Neuron (in vitro differentiated cells): ENCODE measurements around the gene PLA2G5.

Experiments used
- H2AFZ ChIP-seq: one replicate; pipeline ENCODE4 v1.6.1; 2013; ENCODE audit warnings: low read depth, mild to moderate bottlenecking, inconsistent platforms, low read length, moderate library complexity
- H3K27me3 ChIP-seq: one replicate; pipeline ENCODE4 v1.6.1; 2013; ENCODE audit warnings: low read length; ENCODE audit not compliant: insufficient read depth
- H3K36me3 ChIP-seq: one replicate; pipeline ENCODE4 v1.6.1; 2013; ENCODE audit warnings: low read length; ENCODE audit not compliant: insufficient read depth
- H3K4me1 ChIP-seq: one replicate; pipeline ENCODE4 v1.6.1; 2013; ENCODE audit warnings: low read length; ENCODE audit not compliant: insufficient read depth
- H3K4me3 ChIP-seq: 2 replicates; pipeline ENCODE4 v1.5.1; 2013; ENCODE audit warnings: mild to moderate bottlenecking, low read length, moderate library complexity
- H3K9me3 ChIP-seq: one replicate; pipeline ENCODE4 v1.6.1; 2013; ENCODE audit warnings: low read length

The PLA2G5 gene

DNA sequence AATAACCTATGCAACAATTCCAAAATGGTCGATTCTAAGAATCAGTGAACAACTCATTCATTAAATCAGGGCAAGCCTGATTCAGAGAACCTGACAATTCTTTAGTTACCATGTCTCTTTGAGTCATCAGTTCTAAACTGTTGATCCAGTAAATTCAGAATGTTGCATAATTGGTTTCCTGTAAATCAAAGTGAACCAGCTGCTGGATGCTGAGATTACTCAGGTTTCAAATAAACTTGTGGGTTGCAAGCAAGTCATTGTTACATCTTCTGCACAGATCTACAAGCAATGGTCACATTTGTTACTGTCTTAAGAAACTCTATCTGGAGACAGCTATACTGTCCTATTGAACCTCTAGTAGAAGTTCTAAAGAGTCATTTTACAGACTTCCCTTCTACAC, 32.9 kb downstream of the PLA2G5 start:
- H3K9me3 ChIP-seq, result no peaks in the 10 kb centered on the region
- H2AFZ ChIP-seq, result no peak overlapping the region
- no peaks in the 10 kb centered on the region for H3K27me3 ChIP-seq
- no peaks in the 10 kb centered on the region for H3K36me3 ChIP-seq
- H3K4me1 ChIP-seq, result peaks cover 13% of the 10 kb centered on the region
- H3K4me3 ChIP-seq, result no peak overlapping the region

DNA sequence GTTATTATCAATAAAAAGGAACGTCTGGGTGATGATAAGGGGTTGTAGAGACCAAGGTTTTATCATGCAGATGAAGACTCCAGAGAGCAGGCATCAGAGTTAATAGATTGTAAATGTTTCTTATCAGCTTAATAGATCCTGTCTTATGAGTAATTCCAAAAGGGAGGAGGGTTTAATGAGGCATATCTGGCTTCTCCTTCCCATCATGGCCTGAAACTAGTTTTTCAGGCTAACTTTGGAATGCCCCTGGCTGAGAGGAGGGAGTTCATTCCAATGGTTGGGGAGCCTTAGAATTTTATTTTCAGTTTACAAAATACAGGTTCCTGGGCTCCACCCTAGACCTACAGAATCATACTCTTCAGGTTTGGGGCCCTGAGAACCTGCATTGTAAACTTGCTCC, 35.9 kb downstream of the PLA2G5 start:
- no peaks in the 10 kb centered on the region for H3K9me3 ChIP-seq
- H3K4me1 ChIP-seq, result peaks cover 30% of the 10 kb centered on the region
- no peaks in the 10 kb centered on the region for H3K27me3 ChIP-seq
- no peak overlapping the region for H2AFZ ChIP-seq
- no peak overlapping the region for H3K4me3 ChIP-seq
- no peaks in the 10 kb centered on the region for H3K36me3 ChIP-seq

DNA sequence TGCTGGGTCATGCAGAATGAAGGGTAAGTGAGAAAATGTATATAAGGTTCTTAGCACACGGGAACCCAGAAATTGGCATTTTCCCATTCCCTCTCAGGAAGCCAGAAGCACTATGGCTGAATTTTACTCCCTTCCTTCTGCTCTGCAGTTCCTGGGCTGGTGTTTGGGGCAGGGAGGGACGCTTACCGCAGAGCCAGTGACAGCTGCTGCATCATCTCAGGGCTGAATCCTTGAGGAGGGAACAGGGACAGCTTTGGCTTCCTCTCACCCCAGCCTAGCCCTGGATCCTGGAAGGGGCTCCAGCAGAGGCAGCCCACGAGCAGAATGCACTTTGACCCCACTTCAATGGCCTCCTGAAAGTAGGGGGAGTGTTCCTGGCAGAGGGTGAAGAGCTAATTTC, 37.4 kb downstream of the PLA2G5 start:
- H3K4me1 ChIP-seq, result peaks cover 30% of the 10 kb centered on the region
- H3K9me3 ChIP-seq, result no peaks in the 10 kb centered on the region
- H3K36me3 ChIP-seq, result no peaks in the 10 kb centered on the region
- no peak overlapping the region for H2AFZ ChIP-seq
- H3K27me3 ChIP-seq, result no peaks in the 10 kb centered on the region
- no peak overlapping the region for H3K4me3 ChIP-seq

DNA sequence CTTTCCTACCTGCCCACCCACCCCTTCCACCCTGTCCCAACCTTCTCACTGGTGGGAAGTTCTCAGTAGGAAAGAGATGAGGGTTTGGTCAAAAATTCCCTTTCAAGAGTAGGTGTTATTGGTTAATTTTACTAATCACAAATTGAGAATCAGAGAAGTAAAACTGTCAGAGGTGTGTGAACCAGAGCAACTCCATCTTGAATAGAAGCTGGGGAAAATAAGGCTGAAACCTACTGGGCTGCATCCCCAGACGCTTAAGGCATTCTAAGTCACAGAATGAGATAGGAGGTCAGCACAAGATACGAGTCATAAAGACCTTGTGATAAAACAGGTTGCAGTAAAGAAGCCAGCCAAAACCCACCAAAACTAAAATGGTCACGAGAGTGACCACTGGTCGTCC, 37.8 kb downstream of the PLA2G5 start:
- Histone ChIP-seq H3K36me3 (no peaks in the 10 kb centered on the region), H3K4me1 (peaks cover 30% of the 10 kb centered on the region), H2AFZ (no peak overlapping the region), H3K27me3 (no peaks in the 10 kb centered on the region), H3K4me3 (no peak overlapping the region), H3K9me3 (no peaks in the 10 kb centered on the region)

DNA sequence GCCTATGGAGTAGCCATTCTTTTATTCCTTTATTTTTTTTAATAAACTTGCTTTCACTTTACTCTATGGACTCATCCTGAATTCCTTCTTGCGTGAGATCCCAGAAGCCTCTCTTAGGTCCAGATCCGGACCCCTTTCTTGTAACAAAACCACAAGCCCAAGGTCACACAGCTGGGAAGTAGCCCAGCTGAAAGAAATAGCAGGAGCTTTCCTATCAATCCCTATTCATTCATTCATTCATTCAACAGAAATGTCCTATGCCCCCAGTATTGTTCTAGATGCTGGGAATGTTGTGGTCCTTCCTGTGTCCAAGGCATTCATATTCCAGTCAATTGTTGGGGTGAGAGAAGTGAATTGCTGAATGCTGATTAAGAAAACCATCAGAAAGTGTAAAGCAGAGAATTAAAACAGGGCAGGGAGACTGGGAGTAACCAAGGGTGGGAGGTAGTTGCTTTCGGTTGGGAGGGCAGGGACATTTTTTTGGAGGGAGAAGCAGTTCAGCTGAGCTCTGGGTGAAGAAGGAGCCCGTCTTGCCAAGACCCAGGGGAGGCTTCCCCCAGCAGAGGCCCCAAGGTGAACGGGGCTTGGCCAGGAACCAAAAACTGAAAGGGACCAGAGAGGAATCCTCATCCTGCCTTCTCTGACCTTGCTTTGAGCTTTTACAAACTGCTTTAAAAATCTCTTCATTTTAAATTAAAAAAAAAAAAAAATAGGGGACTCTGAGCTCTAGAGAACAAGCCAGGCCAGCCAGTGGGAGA, 38.6 kb downstream of the PLA2G5 start:
- H2AFZ ChIP-seq, result no peak overlapping the region
- no peaks in the 10 kb centered on the region for H3K36me3 ChIP-seq
- H3K9me3 ChIP-seq, result no peaks in the 10 kb centered on the region
- H3K27me3 ChIP-seq, result no peaks in the 10 kb centered on the region
- H3K4me3 ChIP-seq, result no peak overlapping the region
- H3K4me1 ChIP-seq, result peaks cover 30% of the 10 kb centered on the region

DNA sequence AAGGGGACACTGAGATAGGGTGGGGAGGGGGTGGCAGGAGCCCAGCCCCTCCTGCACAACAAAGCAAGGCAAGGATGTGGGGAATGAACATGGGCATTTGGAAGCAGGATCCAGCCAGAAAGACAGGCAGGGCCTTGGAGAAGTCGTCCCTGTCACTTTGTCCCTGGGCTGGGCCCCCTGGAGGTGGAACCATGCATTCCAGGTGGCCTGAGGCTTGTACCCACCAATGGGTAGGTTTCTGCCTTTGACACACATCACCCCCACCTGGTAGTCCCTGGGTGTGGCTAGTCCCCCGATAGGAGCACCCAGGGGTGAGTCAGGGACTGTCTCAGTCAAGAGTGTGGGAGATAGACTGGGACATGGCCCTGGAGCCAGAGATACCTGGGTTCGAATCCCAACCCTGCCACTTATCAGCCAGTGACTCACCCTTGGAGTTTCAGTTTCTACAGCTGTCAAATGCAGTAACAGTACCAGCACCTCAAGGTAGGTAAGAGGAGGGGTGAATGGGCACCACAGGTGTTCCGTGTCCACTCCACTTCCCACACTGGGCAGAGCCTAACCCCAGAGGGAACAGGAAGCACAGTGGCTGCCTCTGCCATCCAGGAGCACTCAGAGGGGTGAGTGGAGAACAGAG, 39.3 kb downstream of the PLA2G5 start:
- no peaks in the 10 kb centered on the region for H3K9me3 ChIP-seq
- H3K4me3 ChIP-seq, result no peak overlapping the region
- H3K4me1 ChIP-seq, result peaks cover 30% of the 10 kb centered on the region
- no peaks in the 10 kb centered on the region for H3K27me3 ChIP-seq
- no peak overlapping the region for H2AFZ ChIP-seq
- H3K36me3 ChIP-seq, result no peaks in the 10 kb centered on the region

DNA sequence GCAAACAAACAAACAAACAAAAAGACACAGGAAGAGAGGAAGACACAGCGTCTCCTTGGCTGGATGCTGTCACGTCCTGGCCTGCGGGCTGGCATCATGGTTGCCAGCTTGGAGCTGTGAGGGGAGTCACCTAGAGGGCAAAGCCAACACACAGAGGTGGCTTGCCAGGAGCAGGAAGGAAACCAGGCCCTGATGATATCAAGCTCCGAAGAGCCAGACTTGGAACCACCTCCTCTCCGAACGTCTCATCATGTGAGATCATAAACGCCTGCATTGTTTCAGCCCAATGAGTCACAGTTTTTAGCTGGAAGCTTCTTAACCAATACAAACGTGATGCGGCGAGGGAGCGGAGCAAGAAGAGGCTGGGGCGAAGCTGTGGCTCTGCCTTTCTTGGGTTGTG, 40.7 kb downstream of the PLA2G5 start:
- no peaks in the 10 kb centered on the region for H3K36me3 ChIP-seq
- H3K4me3 ChIP-seq, result no peak overlapping the region
- H3K9me3 ChIP-seq, result no peaks in the 10 kb centered on the region
- no peaks in the 10 kb centered on the region for H3K27me3 ChIP-seq
- H3K4me1 ChIP-seq, result peaks cover 30% of the 10 kb centered on the region
- H2AFZ ChIP-seq, result no peak overlapping the region

DNA sequence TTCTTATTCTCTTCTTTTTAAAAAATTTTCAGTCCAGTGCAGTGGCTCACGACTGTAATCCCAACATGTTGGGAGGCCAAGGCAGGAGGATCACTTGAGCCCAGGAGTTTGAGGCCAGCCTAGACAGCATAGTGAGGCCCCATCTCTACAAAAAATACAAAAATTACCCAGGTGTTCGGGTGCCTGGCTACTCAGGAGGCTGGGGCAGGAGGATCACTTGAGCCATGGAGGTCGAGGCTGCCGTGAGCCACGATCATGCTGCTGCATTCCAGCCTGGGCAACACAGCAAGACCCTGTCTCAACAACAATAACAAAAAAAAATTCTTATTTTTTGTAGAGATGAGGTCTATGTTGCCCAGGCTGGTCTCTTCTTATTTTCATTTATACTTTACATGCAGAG, 41.5 kb downstream of the PLA2G5 start:
- H3K27me3 ChIP-seq, result no peaks in the 10 kb centered on the region
- no peaks in the 10 kb centered on the region for H3K9me3 ChIP-seq
- no peak overlapping the region for H3K4me3 ChIP-seq
- H3K4me1 ChIP-seq, result peaks cover 29% of the 10 kb centered on the region
- no peak overlapping the region for H2AFZ ChIP-seq
- H3K36me3 ChIP-seq, result no peaks in the 10 kb centered on the region

DNA sequence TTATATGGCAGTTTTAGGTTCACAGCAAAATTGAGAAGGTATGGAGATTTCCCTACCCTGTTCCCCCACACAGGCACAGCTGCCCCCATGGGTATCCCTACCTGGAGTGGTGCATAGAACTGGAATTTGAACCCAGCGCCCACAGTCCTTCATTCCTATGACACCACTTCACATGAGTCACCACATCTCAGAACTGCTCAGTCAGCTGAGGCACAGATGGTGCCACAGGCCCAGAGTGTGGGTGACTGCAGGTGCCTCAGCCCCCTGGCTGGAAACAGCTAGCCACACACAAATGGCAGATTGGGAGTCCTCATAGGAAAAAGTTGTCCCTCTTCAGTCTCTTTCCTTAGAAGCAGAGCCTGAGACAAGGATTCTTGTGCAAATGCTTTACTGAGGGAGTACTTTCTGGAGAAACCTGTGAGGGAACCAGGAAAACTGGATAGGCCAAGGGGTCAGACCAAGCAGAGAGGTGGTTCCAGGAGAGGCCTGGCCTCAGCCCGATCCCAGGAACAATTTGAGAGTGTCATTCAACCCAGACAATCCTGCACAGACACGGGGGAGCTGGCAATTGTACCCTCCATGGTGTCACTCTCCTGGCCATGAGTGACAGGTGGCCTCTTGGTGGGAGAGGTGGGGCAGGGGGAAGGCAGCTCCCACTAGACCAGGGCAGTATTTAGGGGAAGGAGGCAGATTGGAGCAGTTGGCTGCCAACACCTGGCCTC, 42.4 kb downstream of the PLA2G5 start:
- Histone ChIP-seq H3K9me3 (no peaks in the 10 kb centered on the region), H3K4me1 (peaks cover 22% of the 10 kb centered on the region), H3K27me3 (no peaks in the 10 kb centered on the region), H3K36me3 (no peaks in the 10 kb centered on the region), H3K4me3 (no peak overlapping the region), H2AFZ (no peak overlapping the region)

DNA sequence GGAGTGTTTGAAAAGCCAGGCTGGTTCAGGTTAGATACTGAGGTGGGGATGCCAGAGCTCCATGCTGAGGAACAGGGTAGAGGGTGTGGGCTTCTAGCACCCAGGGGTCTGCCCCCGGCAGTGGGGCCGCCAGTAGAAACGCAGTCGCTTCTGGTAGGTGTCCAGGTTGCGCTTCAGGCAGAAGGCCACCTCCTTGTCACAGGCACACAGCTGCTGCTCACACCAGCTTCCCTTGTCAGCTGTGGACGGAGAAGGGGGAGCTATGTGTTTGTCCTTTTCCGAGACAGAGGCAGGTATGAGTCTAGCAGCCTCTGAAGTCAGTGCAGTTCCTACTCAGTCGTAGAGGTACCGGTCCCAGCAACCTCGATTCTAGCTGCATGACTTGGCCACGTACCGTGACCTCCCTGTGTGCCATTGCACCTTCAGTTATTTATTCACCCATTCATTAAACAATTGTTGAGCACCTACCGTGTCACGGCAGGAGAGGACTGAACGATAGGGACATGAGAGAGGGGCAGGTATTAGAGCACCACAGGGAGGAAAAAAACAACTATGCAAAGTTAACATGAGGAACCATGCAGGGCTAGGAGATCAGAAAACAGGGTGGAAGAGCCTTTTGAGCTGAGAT, 44.1 kb downstream of the PLA2G5 start:
- H2AFZ ChIP-seq, result no peak overlapping the region
- H3K4me1 ChIP-seq, result peaks cover 7% of the 10 kb centered on the region
- H3K4me3 ChIP-seq, result no peak overlapping the region
- H3K27me3 ChIP-seq, result no peaks in the 10 kb centered on the region
- no peaks in the 10 kb centered on the region for H3K9me3 ChIP-seq
- H3K36me3 ChIP-seq, result no peaks in the 10 kb centered on the region

DNA sequence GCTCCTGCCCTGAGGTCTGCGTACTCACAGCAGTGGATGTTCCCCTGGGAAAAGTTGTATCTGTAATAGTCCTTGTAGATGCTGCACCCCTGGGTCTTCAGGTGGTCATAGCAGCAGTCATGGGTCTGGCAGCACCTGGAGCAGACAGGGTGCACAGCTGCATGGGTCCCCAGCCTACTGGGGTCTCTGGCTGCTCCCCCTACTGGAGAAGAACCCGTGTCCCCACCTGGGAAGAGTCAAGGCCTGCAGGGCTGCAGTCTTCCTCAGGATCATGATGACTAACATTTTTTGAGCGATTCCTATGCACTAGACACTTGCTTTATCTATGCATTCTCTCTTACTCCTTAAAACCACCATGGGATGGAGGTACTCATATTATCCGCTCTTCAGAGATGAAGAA, 45.5 kb downstream of the PLA2G5 start:
- Histone ChIP-seq H3K4me1 (no peaks in the 10 kb centered on the region), H3K4me3 (no peak overlapping the region), H3K27me3 (no peaks in the 10 kb centered on the region), H3K9me3 (no peaks in the 10 kb centered on the region), H2AFZ (no peak overlapping the region), H3K36me3 (no peaks in the 10 kb centered on the region)

DNA sequence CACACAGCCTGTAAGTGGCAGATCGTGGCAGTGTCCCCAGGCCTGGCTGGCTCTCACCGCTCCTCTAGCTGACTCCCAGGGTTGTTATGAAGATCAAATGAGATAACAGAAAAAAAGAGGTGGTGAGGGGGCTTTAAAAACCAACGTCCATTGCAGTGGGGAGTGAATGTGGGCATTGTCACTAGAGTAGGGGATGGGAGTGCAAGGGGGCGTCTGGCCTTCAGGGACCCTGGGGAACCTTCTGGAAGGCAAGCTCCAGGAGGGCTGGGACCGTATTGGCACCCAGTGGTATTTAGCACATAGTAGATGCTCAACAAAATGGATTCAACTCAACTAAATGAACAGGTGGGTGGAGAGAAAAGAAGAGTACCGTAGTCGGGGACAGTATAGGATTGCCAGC, 45.9 kb downstream of the PLA2G5 start:
- H3K4me3 ChIP-seq, result no peak overlapping the region
- no peaks in the 10 kb centered on the region for H3K4me1 ChIP-seq
- no peak overlapping the region for H2AFZ ChIP-seq
- no peaks in the 10 kb centered on the region for H3K9me3 ChIP-seq
- H3K36me3 ChIP-seq, result no peaks in the 10 kb centered on the region
- H3K27me3 ChIP-seq, result no peaks in the 10 kb centered on the region

DNA sequence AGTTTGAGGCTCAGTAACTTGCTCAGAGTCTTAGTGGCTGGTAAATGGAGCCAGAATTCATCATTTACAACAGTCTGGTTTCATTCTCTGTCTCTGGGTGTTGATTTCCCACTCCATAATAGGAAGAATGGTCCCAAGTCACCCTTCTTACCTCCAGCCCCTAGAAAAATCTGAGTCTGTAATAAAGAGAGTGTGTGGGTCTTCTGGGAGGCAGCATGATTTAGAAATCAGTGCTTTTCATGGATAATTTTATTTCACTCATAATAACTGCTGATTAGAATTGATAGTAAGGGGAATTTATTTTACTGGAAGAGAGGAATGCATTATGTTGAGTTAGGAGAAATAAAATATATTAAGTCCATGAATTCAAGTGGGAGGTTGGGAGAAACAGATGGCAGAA, 47.2 kb downstream of the PLA2G5 start:
- no peaks in the 10 kb centered on the region for H3K9me3 ChIP-seq
- H3K4me1 ChIP-seq, result no peaks in the 10 kb centered on the region
- no peaks in the 10 kb centered on the region for H3K27me3 ChIP-seq
- H3K36me3 ChIP-seq, result no peaks in the 10 kb centered on the region
- H3K4me3 ChIP-seq, result no peak overlapping the region
- no peak overlapping the region for H2AFZ ChIP-seq
